NCI-H2196 treated with DMSO at 0.1 percent for 48 hours (cell line): Measurements from ENCODE around the gene SPRR2G.
A peak's percentile ranks its signal among the peaks of the same experiment; 100 is the strongest.
"Not testable (repeated sequence)": the region's sequence is repeated elsewhere in the genome, so short reads cannot be mapped to it uniquely, and the experiment has no call there.

Source experiments
- DNase-seq: peaks from one replicate; lab custom pipeline; 2025; ENCODE audit not compliant: unreplicated experiment; lab: John Stamatoyannopoulos, UW

Gene SPRR2G

DNA sequence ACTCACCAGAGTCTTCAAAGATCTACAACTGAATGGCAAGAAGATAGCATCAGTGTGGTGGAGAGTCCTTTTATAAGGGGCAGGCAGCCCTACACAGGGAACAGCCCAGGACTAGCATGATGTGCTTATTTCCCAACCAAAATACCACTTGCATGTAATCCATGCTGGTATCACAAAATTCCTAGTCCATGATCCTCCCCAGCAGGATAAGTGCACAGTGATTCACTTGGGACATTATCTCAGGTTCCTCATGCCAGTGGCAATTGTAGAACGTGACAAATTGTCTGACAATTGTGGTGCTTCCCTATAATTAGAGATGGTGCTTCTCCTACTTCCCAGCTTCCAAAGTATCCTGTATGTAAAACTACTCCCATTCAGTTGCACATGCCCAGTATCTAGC is at the start of gene SPRR2G:
SPRR2G (minus strand) TSS at position 45 of the 400 bp plus-strand sequence. CDS start 780 bp downstream, outside the sequence.
- no peak for DNase-seq

DNA sequence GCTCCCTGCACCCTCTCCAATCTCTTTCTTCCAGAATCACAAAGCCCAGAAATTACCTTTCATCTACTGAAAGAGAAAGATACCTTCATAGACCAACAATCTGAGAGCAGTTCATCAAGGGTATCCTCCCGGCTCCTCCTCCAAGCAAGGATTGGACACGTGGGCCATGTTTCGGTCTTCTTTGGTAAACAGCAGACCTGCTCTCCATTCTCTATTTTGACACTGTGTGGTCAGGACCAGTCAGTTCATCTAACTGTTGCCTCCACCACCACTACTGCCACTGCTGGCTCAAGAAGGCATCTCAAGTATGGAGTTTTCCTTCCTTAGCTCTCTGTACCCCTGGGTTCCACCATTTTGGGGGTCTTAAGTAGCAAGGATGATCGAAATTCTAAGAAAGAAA is 44.5 kb upstream of the SPRR2G start:
- DNase-seq, result no peak

DNA sequence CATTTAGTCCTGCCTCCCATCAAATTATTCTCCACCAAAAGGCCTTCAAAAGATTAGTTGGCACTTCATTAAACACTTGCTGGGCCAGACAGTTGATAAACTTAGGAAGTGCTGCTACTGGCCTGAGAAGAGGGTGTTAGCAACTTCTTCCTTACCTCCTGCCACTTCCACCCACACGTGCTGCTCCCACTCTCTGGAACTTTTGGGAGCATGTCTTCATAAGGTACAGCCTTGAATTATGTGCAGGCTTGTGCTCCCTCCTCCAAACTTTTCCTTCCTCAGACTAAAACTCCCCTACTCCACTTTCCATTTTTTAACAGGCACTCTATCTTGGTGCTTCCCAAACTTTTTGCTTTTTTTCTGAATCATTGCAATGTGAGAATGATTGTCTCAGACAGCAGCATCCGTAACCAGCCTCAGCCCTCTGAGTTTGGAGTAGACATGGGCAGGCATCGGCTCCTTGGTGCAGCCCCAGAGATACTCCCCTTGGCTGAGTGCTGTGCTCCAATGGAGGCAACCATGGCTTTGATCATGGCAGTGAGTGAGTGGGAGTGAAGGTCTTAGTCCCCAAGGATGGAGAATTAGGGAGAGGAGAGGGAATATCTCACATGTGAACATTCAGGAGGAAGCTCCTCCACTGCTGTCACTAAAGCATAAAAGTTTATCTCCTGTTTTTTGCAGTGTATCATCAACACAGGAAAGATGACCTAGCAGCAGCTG is 43.8 kb upstream of the SPRR2G start:
- no peak for DNase-seq

DNA sequence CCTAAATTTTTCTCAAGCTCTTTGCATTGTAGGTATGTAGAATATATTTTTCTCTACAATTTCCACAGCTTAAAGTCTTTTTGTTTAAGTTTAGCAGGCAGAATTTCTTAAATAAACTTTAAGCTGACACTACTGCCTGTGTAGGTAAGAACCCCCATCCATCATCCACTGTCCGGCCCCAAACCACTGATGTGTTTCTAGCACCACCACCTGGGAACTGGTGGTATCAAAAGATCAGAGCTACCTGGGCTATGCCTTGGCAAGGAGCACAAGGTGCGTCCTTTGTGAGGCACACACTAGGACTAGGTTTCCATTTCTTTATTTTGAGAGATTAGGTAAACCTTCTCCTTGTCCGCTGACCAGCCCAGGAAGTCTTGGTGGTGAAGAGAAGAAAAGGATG is 42.0 kb upstream of the SPRR2G start:
- DNase-seq, result no peak

DNA sequence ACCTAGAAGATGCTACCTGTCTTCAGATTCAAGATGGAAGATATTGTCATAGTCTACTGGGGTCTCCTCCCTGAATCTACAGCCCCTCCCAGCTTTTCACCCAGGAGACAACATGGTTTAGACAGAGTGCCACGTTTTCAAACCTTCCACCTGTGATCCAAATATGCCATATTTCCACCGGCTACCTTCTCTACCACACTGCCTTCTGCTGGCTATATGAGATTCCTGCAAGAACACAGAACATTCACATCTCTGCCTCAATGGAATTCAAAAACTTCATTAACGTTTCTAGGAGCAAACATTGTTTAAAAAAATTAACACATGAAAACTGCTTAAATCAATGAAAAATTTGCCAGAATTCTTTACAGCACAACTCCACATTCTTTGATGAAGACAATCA is 39.7 kb upstream of the SPRR2G start:
- DNase-seq, result no peak

- not testable (repeated sequence) for DNase-seq
These were observed 37.6 kb upstream of the SPRR2G start for GRCh38 chr1:153188301-153188700.

GRCh38 chr1:153180556-153180955 is 29.9 kb upstream of the SPRR2G start:
- no peak for DNase-seq

- DNase-seq, result no peak
These were observed 28.2 kb upstream of the SPRR2G start for GRCh38 chr1:153178922-153179321.

DNA sequence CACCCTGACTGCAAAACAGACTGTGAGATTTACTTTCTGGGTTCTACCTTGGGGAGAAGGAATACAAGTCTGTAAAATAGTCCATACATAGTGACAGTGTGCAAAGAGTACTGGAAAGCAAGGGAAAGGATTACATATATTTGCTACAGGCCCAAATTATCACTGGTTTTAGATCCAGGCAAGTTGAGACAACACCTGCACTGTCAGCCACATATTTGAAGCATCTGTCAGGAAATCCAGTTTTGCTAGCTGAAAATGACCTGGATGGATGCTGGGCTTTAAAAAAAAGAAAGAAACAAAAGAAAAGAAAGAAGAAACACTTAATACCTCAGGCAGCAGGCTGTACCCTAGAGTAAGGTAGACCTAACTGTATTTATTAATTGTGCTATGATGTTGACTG is 23.9 kb upstream of the SPRR2G start:
- DNase-seq, result no peak

DNA sequence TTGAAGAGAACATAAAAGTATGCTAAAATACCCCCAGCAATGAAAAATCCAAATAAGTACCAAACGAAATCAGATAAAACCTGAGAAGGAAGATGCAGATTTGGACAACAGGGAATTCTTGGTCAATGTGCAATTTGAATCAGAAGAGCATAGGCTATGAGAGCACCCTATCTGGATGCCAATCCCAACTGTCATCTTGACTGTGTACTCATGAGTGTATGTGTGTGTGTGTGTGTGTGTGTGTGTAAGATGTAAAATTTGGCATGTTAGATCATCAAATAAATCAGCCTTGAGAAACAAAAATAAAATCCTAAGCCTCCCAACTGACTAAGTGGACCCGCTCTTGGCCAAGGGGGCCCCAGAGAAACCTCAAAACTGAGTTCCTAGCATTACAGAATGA is 18.0 kb upstream of the SPRR2G start:
- no peak for DNase-seq

DNA sequence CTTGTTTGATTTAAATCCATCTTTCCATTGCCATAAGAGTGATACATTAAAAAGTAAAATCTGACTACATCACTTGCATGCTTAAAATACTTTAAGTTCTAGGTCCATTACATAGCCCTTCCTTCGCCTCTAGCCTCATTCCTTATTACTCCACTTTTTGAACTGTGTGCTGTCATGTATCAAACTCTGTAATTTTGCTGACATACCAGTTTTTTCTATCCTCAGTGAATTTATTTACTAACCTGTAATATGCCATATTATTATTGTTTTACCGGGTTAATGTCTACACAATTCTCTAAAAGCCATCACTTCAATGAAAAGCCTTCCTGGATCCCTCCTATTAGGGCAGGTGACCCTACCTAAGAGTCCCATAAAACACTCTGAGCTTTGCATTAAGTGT is 4.9 kb upstream of the SPRR2G start:
- no peak for DNase-seq

DNA sequence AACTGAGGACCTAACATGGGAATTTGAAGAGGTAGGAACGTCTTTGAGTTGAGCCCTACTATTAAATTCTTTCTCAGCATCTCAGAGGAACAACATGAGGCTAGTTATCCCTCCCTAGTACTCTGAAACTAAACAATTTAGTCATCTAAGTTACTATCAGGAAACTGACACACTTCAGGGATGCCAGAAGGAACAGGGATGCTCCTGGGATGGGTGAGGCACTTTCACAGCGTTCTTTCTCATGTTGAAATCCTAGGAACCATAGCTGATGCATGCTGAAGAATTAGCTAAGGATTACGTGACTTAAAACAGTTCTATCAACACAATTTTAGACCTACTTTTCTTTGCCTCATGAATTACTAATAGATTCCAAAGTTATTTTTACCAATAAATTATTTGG is 1.8 kb upstream of the SPRR2G start:
- DNase-seq, result no peak

GRCh38 chr1:153141377-153141776 is 9.3 kb downstream of the SPRR2G start:
- no peak for DNase-seq

DNA sequence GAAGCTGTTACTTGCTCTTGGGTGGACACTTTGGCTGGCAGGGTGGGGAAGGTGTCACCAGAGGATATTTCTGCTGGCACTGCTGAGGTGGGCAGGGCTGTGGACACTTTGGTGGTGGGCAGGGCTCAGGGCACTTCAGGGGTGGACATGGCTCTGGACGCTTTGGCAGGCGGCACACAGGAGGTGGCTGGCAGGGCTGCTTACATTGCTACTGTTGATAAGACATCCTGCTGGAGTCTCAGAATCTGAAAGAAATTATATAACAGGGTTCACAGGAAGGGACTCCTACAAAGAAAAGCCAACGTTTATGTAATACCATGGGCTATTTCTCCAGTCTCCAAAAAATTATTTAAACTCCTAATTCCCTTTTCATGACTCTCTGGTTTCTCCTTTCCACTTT is 10.2 kb downstream of the SPRR2G start:
- no peak for DNase-seq

GRCh38 chr1:153133743-153134142 is 16.9 kb downstream of the SPRR2G start:
- DNase-seq, result no peak

- DNase-seq, result no peak
These were observed 17.4 kb downstream of the SPRR2G start for GRCh38 chr1:153133267-153133666.

DNA sequence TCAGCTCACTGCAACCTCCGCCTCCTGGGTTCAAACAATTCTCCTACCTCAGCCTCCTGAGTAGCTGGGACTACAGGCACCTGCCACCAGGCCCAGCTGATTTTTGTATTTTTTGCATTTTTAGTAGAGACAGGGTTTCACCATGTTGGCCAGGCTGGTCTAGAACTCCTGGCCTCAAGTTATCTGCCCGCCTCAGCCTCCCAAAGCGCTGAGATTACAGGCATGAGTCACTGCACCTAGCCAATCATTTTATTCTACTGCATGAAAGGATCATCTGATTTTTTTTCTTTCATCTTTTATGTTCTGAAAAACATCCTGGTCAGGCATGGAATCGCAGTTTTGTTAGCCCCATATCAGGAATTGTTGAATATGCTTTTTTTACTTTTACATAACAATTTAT is 22.0 kb downstream of the SPRR2G start:
- DNase-seq, result not testable (repeated sequence)

DNA sequence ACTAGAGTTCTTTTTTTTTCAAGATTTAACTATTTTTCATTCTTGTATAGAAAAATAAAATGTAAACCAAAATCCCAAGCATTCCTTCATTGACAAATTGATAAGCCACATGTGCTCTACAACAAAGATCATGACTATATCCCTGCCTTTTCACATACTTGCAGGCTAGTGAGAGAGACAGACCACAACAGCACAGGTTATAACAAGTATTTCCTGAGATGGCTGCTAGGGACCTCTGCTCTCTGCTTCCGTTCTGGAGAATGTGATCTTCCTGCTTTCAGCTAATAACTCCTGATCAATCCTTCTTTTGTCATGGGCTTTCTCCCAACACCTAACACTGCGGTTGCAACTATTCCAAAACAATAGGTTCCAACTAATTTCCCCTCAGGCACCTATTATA is 23.4 kb downstream of the SPRR2G start:
- no peak for DNase-seq

- DNase-seq, result no peak
These were observed 25.2 kb downstream of the SPRR2G start for GRCh38 chr1:153125536-153125935.

GRCh38 chr1:153123793-153124192 is 26.9 kb downstream of the SPRR2G start:
- not testable (repeated sequence) for DNase-seq

GRCh38 chr1:153122831-153123421 is 27.8 kb downstream of the SPRR2G start:
- peak; percentile 84 for DNase-seq

DNA sequence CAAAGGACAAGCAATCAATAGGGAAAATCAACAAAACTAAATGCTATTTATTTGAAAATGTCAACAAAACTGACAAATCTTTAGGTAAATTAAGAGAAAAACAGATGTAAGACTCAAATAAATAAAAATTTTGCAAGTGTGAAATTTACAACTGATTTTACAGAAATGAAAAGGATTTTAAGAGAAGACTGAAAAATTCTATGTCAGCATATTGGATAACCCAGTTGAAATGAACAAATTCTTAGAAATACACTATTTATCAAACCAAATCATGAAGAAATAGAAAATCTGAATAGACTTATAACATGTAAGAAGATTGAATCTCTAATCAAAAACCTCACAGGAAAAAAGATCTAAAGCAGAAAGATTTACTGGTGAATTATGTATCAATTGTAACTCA is 29.7 kb downstream of the SPRR2G start:
- DNase-seq, result no peak

DNA sequence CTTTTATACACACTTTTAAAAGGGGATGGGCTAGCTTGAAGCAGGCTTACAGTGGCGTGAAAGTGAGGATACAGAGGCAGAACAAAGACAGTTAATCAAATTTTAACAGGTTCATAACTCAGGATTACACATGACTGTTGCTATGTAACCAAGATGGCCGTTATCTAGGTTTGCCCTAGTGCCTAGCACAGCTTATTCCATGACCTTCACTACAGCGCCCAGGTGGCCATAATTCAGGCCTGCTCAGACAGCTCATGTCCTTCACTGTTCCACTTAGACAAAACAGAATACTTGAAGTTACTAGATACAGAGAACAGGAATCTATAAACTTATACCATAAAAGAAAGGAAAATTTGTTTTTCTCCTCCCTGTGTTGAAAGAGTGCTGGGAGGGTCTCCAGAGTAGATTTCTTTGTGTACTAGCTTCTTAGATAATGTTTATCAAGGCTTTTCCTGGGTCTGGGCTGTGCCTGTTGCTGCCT is 31.2 kb downstream of the SPRR2G start:
- DNase-seq, result no peak
